ENCODE data around the gene GPR162.

GRCh38 chr12:6854036-6854435 lies 32.4 kb downstream of the GPR162 start:
- TF ChIP-seq EZH2phosphoT487 (IDR thresholded peaks at IDR 0.05; ENCODE audit: borderline replicate concordance, low read length) (no peak), EZH2 (IDR thresholded peaks at IDR 0.05; ENCODE audit: low read length, unreplicated experiment) (no peak)
- TF ChIP-seq, protein P1, sequence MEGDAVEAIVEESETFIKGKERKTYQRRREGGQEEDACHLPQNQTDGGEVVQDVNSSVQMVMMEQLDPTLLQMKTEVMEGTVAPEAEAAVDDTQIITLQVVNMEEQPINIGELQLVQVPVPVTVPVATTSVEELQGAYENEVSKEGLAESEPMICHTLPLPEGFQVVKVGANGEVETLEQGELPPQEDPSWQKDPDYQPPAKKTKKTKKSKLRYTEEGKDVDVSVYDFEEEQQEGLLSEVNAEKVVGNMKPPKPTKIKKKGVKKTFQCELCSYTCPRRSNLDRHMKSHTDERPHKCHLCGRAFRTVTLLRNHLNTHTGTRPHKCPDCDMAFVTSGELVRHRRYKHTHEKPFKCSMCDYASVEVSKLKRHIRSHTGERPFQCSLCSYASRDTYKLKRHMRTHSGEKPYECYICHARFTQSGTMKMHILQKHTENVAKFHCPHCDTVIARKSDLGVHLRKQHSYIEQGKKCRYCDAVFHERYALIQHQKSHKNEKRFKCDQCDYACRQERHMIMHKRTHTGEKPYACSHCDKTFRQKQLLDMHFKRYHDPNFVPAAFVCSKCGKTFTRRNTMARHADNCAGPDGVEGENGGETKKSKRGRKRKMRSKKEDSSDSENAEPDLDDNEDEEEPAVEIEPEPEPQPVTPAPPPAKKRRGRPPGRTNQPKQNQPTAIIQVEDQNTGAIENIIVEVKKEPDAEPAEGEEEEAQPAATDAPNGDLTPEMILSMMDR (conservative IDR thresholded peaks at IDR 0.05; ENCODE audit: low read depth, low read length) = no peak

All from PC-3 (cell line).